Stimulated activated CD4-positive, alpha-beta T cell treated with anti-CD3 and anti-CD28 coated beads, Interleukin-2, amount 100 ng/mL, for 4 hours (primary cell): Measurements from ENCODE around the gene COMMD3.

Experiments
- DNase-seq: peaks from one replicate; pipeline ENCODE4 v3.0.0-alpha.2; 2020; ENCODE audit warnings: low read depth

The COMMD3 gene

DNA sequence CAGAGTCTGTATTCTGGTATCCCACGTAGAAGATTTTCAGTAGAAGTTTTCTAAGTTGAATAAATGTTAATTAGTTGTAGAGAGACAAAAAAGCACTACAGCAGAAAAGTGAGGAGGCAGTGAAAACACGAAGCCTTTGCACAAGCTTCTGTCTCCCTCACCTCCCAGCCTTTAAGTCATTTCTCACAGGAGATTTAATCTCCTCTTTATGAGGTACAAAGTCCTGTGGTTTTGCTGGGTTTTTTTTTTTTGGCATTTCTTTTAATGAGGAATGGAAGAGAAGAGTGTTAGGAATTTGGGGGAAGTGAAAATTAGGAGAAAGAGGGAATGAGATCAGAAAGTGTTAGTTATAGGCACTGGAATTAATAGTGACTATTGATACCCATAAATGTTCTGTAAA is 50.6 kb downstream of the COMMD3 start:
- no peak for DNase-seq

DNA sequence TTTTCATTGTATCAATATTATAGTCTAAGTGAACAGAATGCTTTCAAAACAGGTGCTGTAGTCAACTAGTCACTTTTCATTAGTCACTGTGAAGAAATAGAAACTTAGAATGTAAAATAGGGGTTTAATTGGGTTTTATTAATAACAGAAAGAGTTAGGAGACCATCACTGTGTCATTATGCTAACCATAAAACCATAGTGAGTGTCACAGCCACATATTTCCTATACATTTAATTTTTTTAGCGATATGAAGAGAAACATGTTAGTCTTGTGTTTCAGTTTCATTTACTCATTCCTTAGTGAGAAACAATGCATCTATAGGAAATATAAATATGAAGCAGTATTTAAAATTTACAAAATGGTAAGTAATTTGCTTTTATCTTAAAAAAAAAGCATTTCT is 51.3 kb downstream of the COMMD3 start:
- no peak for DNase-seq

DNA sequence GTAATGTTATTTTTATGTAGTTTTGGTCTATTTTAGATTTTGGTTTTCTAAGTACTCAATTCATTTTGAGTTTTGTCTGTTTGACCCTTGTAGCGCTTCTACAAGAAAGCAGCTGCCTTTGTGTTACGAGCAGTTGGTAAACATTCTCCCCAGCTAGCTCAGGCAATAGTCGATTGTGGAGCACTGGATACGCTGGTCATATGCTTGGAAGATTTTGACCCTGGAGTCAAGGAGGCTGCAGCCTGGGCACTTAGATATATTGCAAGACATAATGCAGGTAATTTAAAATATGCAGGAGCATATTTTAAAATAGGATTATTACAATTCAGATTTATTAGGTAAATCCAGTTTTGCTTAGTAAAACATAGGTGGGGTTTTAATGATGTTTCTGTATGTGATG is 52.2 kb downstream of the COMMD3 start:
- no peak for DNase-seq

DNA sequence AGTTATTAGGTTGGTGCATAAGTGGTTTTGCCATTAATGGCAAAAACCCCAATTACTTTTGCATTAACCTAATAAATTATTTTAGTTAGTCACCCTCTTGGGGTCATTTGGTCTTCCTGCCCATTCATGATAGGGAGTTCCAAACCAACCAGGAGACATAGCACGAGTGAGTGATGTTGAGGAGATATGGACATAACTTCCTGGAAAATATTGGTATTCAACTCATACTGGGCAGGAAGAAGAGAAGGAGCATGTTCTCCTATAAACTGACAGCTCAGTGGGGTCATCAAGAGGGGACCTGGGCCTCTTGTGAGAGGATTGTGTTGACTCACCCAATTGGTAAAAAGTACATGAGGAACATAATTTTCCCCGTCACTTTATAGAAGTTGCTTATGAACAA is 52.8 kb downstream of the COMMD3 start:
- no peak for DNase-seq

DNA sequence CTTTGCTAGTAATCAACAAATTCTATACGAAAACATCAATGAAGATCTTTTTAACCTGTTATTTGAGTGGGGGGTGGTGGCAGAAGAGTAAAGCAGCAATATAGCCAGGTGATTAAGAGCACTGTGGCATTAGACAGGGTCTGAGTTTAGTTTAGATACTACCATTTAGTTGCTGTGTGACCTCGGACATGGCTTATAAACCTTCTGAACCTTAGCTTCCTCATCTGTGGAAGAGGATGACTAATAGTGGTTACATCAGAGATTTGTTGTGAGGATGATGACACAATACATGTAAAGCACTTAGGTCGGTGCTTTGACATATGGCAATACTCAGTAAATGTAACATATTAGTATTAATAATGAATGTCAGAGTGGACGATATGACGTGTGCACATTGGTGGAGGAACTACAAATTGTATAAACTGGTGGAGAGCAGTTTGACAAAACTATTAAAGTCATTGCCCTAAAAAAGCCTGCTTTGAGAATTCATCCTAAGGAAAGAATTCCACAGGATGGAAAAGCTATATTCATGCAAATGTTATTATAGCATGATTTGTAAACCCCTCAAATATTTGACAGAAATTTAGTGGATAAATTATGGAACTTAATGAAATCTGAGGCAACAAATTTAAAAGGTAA is 53.4 kb downstream of the COMMD3 start:
- no peak for DNase-seq
